ENCODE results near the gene PLXNA4. TPM values are rescaled to one million over a fixed set of nuclear protein-coding genes. Genes with fewer than 3 reads are reported as not detected.

PLXNA4 gene
- total RNA-seq, 1 donor from 2014 or later: 67.7 TPM

- DNase-seq (ENCODE audit: low spot score in 2 of 2): no peak
- no peak for FAIRE-seq
Observed at GRCh38 chr7:132423594-132424200, 152.6 kb downstream of the PLXNA4 start.

GRCh38 chr7:132422502-132423111 lies 153.7 kb downstream of the PLXNA4 start:
- FAIRE-seq (no peak), DNase-seq (ENCODE audit: low spot score in 2 of 2) (no peak)

DNA sequence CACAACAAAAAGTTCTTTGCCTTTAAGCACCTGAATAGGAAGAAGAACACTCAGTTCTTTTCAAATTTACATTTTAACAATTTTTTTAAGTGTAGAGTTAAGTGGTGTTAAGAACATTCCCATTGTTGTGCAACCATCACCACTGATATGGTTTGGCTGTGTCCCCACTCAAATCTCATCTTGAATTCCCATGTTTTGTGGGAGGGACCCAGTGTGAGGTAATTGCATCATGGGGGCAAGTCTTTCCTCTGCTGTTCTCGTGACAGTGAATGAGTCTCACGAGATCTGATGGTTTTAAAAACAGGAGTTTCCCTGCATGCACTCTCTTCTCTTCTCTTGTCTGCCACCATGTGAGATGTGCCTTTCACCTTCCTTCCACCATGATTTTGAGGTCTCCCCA lies 155.7 kb downstream of the PLXNA4 start:
- no peak for DNase-seq (ENCODE audit: low spot score in 2 of 2)
- FAIRE-seq: no peak

- FAIRE-seq (no peak), DNase-seq (ENCODE audit: low spot score in 2 of 2) (no peak)
Observed at GRCh38 chr7:132419542-132419941, 156.7 kb downstream of the PLXNA4 start.

GRCh38 chr7:132418840-132419239 lies 157.4 kb downstream of the PLXNA4 start:
- DNase-seq (ENCODE audit: low spot score in 2 of 2) (no peak), FAIRE-seq (no peak)

DNA sequence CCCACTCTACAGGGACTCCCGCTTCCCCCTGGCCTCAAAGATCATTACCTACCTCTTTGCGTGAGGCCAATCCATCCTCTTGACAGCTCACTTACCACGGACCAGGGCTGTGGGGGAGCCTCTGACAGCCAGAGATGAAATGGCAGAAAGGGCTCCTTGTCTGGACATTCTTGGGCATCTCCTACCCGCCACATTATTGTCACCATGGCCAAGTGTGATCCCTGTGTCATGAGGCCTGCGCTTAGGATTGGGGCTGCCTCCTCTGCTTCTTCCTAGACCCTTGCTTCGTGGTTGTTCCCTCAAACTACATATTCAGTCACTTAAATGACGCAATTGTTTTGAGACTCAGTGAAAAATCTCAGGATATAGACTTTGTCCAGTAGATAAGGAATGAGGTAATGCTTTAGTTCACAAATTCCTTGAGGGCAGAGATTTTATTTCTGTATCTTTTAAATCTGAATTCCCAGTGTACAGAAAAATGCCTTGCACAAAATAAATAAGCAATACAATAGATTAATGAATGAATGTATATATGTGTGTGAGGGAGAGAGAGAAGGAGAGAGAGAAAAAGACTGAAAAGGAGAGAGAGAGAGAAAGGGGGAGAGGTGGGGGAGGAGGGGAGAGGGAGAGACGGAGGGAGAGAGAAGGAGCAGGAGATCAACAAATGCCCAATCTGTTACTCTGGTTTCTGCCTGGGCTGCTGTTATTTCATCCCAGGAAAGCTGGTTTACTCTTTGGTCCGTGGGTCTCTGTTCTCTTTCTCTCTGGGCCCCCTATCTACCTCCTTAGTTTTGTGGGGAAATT lies 159.0 kb downstream of the PLXNA4 start:
- DNase-seq (ENCODE audit: low spot score in 2 of 2) (no peak), FAIRE-seq (no peak)

DNA sequence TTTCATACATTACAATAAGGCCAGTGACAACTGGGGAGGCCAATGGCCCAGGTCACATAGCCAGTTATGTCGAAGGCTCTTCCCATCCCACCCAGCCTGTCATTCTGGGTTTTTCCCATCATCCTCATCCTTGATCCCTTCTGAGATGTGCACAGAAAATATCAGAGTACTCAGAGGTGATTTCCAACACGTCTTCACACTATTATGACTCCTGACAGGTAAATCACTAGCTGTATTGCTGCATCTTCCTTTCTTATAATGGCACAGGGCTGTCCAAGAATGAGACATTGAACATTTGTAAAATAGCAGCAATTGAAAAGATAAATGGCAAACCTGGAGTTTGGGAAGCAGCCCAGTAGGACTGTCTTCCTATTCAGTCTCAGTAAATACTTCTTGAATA lies 159.9 kb downstream of the PLXNA4 start:
- FAIRE-seq: no peak

DNA sequence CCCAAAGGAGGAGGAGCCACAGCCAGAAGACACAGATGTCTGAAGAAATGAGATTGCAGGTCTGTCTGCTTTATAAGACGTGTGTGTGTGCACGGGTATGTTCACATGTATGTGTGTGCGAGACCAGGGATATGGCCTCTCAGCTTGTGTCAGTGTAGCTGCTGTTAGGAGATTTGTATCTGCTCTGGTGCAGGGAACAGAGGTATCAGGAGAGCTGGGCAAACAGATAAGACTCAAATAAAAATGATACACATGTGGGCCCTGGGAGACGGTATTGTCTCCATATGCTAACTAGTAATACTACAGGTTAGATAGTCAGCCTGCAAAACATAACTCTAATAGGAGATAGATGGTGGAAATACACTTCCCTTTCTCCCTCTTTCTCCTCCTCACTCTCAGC lies 161.0 kb downstream of the PLXNA4 start:
- FAIRE-seq (no peak), DNase-seq (ENCODE audit: low spot score in 2 of 2) (no peak)

More for the DNA sequence above, 159.9 kb downstream of the PLXNA4 start:
- DNase-seq (ENCODE audit: low spot score in 2 of 2): no peak

- no peak for DNase-seq (ENCODE audit: low spot score in 2 of 2)
- no peak for FAIRE-seq
Observed at GRCh38 chr7:132414857-132415256, 161.4 kb downstream of the PLXNA4 start.

DNA sequence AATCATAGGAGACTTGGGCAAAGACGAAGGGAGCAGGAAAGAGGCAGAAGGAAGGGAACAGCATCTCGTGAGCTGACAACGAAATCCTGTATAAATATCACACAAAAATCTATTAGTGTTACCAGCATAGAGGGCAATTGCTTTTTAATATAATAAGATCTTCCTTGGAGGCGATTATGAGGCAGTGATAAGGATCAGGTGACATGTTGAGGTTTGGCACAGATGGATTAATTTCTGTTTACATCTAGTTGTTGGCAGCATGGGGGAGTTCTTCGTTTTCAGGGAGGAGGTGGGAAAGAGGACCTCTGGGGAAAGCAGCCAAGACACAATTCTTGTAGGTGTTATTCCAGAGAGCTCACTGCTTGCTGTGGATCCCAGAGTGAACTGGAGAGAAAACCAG lies 163.8 kb downstream of the PLXNA4 start:
- FAIRE-seq (no peak), DNase-seq (ENCODE audit: low spot score in 2 of 2) (no peak)

DNA sequence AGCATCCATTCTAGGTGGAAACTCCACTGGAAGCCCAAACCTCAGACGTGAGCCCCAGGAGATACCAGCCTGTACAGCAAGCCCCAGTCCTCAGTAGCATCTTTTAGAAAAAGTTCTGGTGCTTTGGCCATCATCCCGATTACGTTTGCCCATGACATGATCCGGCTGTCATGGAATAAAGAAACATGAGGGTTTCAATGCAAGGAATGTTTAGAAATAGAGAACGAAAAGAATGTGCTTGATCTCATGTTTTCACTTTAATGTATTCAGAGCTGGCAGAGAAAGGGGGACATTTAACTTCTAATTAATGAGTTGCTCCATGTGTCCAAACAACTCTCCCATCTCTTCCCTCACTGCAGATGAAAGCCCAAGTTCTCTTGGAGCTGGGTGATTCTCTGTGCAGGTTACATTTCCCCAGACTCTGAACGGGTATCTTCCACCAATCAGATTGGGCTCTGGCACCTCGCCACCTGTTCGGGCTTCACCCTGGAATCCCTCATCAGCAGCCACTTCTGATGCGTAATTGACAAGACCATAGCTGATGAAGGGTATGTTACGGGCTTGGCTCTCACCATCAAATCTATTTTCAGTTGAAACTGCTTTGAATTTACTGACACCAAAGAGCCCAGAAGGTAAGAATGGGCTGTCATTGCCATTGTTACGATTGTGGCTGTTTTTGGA lies 165.3 kb downstream of the PLXNA4 start:
- DNase-seq (ENCODE audit: low spot score in 2 of 2) (no peak), FAIRE-seq (no peak)

- FAIRE-seq: no peak
- no peak for DNase-seq (ENCODE audit: low spot score in 2 of 2)
Observed at GRCh38 chr7:132410385-132410784, 165.9 kb downstream of the PLXNA4 start.

DNA sequence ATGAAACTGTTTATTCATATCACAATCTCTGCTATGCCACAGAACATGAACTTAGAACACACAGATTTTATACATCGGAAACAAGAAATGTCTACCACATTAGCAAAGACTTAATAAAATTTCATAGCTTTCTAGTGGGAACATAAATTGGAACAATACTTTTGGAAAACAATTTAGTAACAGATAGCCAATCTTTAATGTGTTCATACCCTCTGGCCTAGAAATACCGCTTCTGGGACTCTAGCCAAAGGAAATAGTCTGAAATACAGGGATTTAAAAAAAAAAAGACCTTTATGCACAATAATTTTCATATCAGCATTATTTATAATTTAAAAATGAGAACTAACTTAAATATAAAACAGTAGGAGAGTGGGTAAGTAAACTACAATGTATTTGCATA lies 168.5 kb downstream of the PLXNA4 start:
- no peak for DNase-seq (ENCODE audit: low spot score in 2 of 2)
- FAIRE-seq: no peak

DNA sequence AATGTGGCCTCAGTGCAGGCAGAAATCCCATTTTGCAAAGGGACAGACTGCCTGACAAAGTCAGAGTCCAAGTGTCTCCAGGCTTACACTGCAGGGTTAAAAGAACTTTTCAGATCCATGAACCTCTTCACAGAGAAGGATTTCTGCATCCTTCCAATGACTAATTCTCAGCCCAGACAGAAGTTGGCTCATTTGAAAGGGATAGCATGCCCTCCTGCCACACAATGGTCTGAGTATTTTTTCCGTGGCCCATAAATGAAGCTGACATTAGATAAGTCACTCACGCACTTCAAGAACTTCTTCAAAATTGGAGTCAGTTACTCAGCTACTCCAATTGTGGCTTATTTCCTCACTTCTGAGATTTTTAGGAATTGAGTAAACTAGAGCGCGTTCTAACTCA lies 170.2 kb downstream of the PLXNA4 start:
- FAIRE-seq: no peak
- DNase-seq (ENCODE audit: low spot score in 2 of 2): no peak

GRCh38 chr7:132404261-132404660 lies 172.0 kb downstream of the PLXNA4 start:
- FAIRE-seq (no peak), DNase-seq (ENCODE audit: low spot score in 2 of 2) (no peak)

DNA sequence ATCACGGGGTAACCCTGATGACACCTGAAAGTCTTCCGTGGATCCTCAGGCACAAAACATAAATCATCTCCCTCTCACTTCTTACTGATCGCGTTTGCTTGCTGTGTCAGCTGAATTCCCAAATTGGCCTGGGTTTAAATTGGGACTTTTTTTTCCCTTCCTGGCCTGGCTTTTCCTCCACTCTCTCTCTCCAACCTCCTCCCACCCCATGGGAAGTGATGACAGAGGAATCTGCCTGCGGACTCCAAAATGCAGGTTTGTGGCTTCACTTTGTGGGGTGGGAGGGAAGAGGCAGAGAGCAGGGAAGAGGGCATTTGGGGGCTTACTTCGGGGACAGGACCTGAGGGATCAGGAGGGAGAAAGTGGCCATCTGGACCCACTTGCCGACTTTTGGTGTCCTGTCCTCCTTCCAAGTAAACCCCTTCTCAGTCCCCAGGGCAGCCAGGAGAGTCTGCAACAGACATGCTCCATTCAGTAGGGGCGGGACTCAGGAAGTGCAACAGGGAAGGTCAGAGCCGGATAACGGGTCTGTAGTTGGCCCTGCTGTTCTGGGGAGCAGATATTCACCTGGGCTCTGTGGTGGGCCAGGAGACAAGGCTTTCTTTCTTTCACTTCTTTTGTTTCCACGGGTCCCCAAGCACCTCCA lies 172.7 kb downstream of the PLXNA4 start:
- FAIRE-seq (no peak), DNase-seq (ENCODE audit: low spot score in 2 of 2) (no peak)

GRCh38 chr7:132402751-132403245 lies 173.5 kb downstream of the PLXNA4 start:
- FAIRE-seq (no peak), DNase-seq (ENCODE audit: low spot score in 2 of 2) (peak in 1 of 2 donors; percentile 44)

- FAIRE-seq: no peak
- DNase-seq (ENCODE audit: low spot score in 2 of 2): no peak
Observed at GRCh38 chr7:132402096-132402495, 174.2 kb downstream of the PLXNA4 start.

GRCh38 chr7:132400561-132401142 lies 175.6 kb downstream of the PLXNA4 start:
- FAIRE-seq: no peak

GRCh38 chr7:132399367-132399766 lies 176.9 kb downstream of the PLXNA4 start:
- no peak for DNase-seq (ENCODE audit: low spot score in 2 of 2)
- FAIRE-seq: no peak

More at GRCh38 chr7:132400561-132401142, 175.6 kb downstream of the PLXNA4 start:
- no peak for DNase-seq (ENCODE audit: low spot score in 2 of 2)

All from frontal cortex (tissue), 4 donors.